GM10248 (cell line): ENCODE measurements around the gene PDE2A.

Source experiments
- CTCF ChIA-PET: fragments of 300-600 bp; sonication (Branson Sonifier 250); formaldehyde crosslinking; extraction: SDS; loops from one replicate; lab custom pipeline; 2021; ENCODE audit warnings: antibody characterized with exemption; lab: Yijun Ruan, JAX
- POLR2A ChIA-PET: fragments of 350-650 bp; sonication (Branson Sonifier 250); formaldehyde crosslinking; extraction: SDS; loops from one replicate; lab custom pipeline; 2020; ENCODE audit warnings: antibody characterized with exemption; lab: Yijun Ruan, JAX
- DNase-seq: peaks from one replicate; pipeline ENCODE4 v3.0.0; 2012; ENCODE audit errors: extremely low spot score
- CTCF ChIP-seq: IDR thresholded peaks from 2 replicates; pipeline ENCODE4 v1.5.1; 2012; ENCODE audit warnings: mild to moderate bottlenecking, low read depth; ENCODE audit errors: extremely low read depth, missing control alignments, control extremely low read depth

The PDE2A gene

GRCh38 chr11:72605973-72606747 lies 68.1 kb downstream of the PDE2A start:
- CTCF ChIA-PET = interaction anchor here (1.0 to 2.8 kb wide), 6 partner anchors 9 to 135 kb away, joined by 3 to 10 read pairs (median 6); no protein-coding TSS in a partner anchor
- no peak for DNase-seq
- TF ChIP-seq CTCF = no peak
- POLR2A ChIA-PET = no interaction called here

GRCh38 chr11:72604256-72604655 lies 70.0 kb downstream of the PDE2A start:
- no peak for DNase-seq
- ChIA-PET CTCF (interaction anchor here (1.2 to 2.7 kb wide), 5 partner anchors 10 to 133 kb away, joined by 3 to 8 read pairs (median 4); no protein-coding TSS in a partner anchor), POLR2A (no interaction called here)
- TF ChIP-seq CTCF = no peak

DNA sequence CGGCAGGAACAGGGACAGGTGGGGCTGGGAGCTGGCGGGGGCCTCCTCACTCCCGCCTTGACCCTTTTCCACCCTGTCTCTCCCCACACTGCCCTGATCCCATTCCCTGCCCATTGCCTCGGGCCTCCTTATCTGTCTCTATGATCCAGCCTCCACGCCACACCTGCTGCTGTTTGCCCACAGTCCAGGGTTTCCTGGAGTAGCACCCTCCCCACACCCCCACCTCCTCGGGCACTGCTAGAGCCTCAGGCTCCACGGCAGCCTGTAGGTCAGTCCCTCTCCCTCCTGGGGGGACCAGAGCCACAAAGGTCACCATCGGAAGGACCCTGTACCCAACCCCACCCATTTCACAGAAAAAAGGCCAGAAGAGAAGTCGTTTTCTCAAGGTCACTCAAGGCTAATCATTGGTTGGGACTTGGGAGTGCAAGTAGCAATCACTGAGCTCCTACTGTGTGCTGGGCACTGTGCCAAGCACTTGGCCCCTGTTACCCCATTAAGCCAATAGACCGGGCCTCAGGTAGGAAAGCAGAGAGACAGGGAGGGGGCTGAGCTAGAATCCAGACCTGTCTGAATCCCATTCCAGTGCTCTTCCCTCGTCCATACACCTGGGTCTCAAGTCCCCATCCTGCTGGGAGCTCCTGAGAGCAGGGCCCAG lies 71.8 kb downstream of the PDE2A start:
- no peak for DNase-seq
- TF ChIP-seq CTCF = no peak
- POLR2A ChIA-PET = no interaction called here
- CTCF ChIA-PET = interaction anchor here (0.9 to 1.4 kb wide), 3 partner anchors 13 to 169 kb away, joined by 3 read pairs; no protein-coding TSS in a partner anchor

DNA sequence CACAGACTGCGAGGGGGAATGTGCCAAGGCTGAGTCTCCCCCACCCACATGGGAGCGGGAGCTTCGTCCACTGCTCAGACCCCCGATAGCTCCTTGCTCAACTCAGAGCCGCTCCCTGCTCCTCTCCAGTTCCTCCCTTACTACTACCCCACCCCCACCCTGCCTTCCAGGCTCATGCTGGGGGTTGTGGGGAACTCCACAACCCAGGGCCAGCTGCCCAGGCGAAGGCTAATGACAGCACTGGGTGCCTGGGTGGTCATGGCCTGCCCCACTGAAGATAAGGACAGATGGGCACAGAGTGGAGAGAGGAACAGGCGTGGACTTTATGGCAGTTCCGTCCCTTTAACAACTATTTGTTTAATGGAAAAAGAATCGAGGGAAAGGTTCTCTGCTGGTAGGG lies 73.7 kb downstream of the PDE2A start:
- DNase-seq = no peak
- CTCF ChIA-PET = interaction anchor here (1.0 to 3.4 kb wide), 3 partner anchors 14 to 83 kb away, joined by 3 to 21 read pairs (median 5); no protein-coding TSS in a partner anchor
- POLR2A ChIA-PET = no interaction called here
- TF ChIP-seq CTCF = no peak

DNA sequence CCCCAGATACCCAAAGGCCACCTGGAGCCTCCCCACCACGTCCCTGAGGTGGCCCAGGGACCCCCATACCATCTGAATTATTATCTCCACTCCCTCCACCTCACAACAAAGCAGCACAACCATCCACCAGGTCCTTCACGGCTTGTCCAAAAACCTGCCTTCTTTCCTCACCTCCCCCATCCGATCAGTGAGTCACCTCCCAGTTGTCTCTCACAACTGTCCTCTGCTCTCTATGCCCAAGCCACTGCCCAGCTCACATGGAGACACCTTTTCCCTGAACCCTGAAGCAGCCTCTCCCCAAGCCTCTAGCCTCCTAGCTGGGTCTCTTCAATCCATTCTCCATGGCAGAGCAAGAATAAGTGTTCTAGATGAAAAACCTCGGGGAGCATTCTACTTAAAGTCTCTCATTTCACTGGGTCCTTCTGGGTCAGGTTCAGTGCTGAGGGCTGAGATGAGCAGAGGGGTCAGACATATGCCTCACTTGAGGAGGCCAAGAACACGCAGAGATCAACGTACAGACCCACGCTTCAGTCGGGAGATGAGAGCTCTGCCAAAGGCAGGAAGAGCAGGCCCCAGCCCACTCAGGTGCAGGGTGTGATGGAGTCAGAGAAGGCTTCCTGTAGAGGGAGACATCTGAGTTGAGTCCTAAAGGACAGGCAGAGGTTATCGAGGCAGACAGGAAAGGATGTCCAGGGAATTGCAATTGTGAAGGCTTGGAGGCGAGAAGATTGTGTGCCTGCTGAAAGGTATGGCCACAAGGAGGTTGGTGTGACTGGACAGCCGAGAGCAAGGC lies 74.7 kb downstream of the PDE2A start:
- no peak for TF ChIP-seq CTCF
- POLR2A ChIA-PET = no interaction called here
- DNase-seq = no peak
- CTCF ChIA-PET = interaction anchor here (1.1 to 3.4 kb wide), 3 partner anchors 12 to 84 kb away, joined by 3 to 21 read pairs (median 5); no protein-coding TSS in a partner anchor

DNA sequence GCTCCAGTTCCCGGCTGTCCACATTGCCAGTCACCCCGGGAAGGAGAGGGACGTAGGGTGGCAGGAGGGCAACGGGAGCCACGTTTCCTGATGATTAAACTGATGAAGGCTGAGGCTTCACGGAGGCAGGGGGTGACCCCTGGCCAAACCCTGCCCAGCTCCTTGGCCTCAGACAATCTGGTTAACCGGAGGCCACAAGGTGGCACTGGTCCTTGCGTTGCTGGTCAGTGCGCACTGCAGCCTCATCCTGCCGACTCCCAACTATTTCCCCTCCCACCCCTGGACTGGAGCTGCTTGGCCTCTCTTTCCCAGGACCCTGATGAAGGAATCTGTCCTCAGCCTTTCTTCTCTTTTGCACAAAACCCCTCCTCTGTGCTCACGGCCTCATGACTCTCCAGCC lies 75.3 kb downstream of the PDE2A start:
- peak; percentile 2 for TF ChIP-seq CTCF
- DNase-seq = no peak
- ChIA-PET POLR2A (no interaction called here), CTCF (interaction anchor here (1.0 to 3.4 kb wide), 3 partner anchors 12 to 85 kb away, joined by 3 to 21 read pairs (median 3); no protein-coding TSS in a partner anchor)
